ENCODE data around the gene ZFAND2B. TPM values are rescaled to one million over a fixed set of nuclear protein-coding genes. Genes with fewer than 3 reads are reported as not detected.

Gene ZFAND2B
- total RNA-seq, 2 donors from 2014 or later = 65.5 to 74.6 TPM

DNA sequence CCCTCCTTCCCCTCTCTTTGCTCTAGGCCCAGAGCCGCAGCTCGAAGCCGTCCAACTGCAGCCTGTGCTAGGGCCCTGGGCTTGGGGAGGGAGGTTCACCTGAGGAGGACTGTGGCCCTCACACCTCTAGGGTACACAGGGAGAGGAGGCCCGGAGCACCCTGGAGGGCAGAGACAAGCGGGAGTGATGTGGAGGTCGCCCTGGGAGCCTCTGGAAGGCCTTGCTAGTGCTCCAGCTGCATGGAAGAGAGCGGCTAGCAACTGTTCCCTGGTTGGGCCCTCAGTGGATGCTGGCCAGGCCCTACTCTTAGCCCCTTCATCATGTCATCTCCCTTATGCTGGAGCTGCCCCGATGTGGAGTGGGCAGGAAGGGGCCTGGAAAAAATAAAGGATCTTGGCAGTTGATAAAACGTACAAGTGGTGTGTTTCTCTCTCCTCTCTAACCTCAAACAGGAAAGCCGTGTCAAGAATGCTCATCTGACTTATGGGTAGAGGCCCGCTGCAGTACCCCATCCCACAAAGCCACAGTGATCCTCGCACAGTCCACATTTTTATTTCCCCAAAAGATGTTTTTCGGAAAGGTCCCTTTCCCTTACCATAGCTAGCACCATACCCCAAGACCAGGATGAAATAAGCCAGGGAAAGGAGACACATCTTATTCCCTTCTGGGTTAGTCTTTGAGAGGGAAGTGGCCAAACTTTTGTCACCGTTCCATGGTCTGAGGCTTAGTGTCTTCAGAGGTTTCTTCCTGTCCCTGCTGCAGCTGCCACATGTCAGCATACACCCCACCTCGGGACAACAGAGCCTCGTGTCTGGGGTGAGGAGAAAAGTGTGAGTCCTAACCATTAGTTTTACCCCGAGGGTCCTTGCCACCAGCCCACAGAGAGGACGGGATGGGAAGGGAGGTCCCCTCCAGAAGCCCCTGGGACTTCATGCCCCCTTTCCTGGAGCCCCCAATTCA lies 2.9 kb downstream of the ZFAND2B start:
- H3K36me3 ChIP-seq = no peaks in the 10 kb centered on the region
- H3K27ac ChIP-seq = no peak overlapping the region
- no peak overlapping the region for H3K9ac ChIP-seq (ENCODE audit: low read depth in 2 of 2, low read length in 2 of 2)

DNA sequence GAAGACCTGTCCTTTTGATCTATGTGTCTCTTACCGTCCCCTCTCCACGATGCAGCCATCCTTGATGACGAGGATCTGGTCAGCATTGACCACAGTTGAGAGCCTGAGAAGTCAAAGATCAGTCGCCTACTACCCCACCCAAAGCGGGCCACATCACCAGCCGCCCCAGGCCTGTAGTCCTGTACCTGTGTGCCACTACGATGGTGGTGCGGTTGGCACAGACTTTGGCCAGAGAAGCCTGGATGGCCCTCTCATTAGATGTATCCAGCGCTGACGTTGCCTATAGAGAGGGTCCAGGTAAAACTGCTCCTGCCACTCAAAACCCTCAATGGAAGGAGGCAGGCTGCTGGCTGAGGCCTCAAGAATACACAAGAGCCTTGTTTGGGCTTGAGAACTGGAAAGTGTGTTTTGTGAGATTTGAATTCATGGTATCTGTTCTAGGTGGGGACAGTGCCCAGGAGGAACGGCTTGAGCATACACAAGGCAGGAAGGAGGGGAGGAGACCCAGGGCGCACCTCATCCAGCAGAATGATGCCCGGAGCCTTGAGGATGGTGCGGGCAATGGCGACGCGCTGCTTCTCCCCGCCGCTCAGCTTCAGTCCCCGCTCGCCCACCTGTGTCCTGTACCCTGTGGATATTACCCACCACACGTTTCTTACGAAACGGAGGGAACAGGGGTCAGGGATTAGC lies 3.8 kb downstream of the ZFAND2B start:
- H3K9me3 ChIP-seq = no peaks in the 10 kb centered on the region
- no peak overlapping the region for H3K4me3 ChIP-seq
- H3K36me3 ChIP-seq = no peaks in the 10 kb centered on the region
- no peak overlapping the region for H3K9ac ChIP-seq (ENCODE audit: low read depth in 2 of 2, low read length in 2 of 2)
- no peaks in the 10 kb centered on the region for H3K4me1 ChIP-seq
- no peaks in the 10 kb centered on the region for H3K27me3 ChIP-seq
- intact Hi-C loops (cut with DNase I) = no loop called here
- H3K27ac ChIP-seq = no peak overlapping the region
- peak; percentile 16 for DNase-seq
- TF ChIP-seq, protein P1, sequence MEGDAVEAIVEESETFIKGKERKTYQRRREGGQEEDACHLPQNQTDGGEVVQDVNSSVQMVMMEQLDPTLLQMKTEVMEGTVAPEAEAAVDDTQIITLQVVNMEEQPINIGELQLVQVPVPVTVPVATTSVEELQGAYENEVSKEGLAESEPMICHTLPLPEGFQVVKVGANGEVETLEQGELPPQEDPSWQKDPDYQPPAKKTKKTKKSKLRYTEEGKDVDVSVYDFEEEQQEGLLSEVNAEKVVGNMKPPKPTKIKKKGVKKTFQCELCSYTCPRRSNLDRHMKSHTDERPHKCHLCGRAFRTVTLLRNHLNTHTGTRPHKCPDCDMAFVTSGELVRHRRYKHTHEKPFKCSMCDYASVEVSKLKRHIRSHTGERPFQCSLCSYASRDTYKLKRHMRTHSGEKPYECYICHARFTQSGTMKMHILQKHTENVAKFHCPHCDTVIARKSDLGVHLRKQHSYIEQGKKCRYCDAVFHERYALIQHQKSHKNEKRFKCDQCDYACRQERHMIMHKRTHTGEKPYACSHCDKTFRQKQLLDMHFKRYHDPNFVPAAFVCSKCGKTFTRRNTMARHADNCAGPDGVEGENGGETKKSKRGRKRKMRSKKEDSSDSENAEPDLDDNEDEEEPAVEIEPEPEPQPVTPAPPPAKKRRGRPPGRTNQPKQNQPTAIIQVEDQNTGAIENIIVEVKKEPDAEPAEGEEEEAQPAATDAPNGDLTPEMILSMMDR (IDR thresholded peaks at IDR 0.05) = no peak

More for the DNA sequence above, 2.9 kb downstream of the ZFAND2B start:
- H3K27me3 ChIP-seq = no peaks in the 10 kb centered on the region
- no peak overlapping the region for H3K4me3 ChIP-seq
- H3K4me1 ChIP-seq = no peaks in the 10 kb centered on the region
- H3K9me3 ChIP-seq = no peaks in the 10 kb centered on the region
- no peak for DNase-seq
- TF ChIP-seq, protein P1 (IDR thresholded peaks at IDR 0.05) = no peak
- intact Hi-C loops (cut with DNase I) = no loop called here

DNA sequence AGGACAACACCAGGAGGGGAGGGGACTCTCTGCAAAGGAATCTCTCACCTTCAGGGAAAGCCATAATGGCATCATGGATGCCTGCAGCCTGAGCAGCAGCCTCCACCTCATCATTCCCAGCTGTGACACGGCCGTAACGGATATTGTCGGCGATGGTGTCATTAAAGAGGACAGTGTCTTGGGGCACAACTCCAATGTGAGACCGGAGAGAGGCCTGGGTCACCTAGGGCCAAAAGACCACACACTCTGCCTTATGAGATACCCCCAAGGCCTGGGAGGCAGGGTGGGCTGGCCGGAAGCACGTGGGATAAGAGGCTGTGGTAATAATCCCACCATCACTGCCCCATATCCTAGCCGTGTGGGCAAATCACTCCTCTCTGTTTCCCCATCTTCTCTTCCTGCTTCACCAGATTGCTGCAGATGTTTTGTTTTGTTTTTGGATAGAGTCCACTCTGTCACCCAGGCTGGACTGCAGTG lies 4.3 kb downstream of the ZFAND2B start:
- no peaks in the 10 kb centered on the region for H3K36me3 ChIP-seq
- no peak overlapping the region for H3K27ac ChIP-seq
- no peak for DNase-seq
- TF ChIP-seq, protein P1 (IDR thresholded peaks at IDR 0.05) = no peak
- no peaks in the 10 kb centered on the region for H3K4me1 ChIP-seq
- intact Hi-C loops (cut with DNase I) = no loop called here
- H3K4me3 ChIP-seq = no peak overlapping the region
- H3K9me3 ChIP-seq = no peaks in the 10 kb centered on the region
- H3K9ac ChIP-seq (ENCODE audit: low read depth in 2 of 2, low read length in 2 of 2) = no peak overlapping the region
- no peaks in the 10 kb centered on the region for H3K27me3 ChIP-seq

DNA sequence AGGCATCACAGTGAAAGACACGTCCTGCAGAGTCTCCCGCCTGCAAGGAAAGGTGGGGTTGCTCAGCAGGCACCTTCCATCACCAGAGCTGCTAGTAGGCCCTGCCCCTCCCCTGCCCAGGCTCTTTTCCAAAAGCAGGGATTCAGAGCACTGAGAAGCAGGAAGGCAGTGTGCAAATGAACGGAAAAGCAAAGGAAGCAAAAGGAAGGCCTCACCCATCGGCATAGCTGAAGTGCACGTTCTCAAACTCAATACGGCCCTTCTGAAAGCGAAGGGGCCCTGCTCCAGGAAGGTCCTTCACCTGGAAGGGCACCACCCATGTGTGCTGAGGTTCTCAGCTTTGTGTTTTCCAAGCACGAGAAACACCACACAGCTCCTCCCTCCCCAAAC lies 6.4 kb downstream of the ZFAND2B start:
- intact Hi-C loops (cut with DNase I) = no loop called here
- TF ChIP-seq, protein P1 (IDR thresholded peaks at IDR 0.05) = no peak
- H3K36me3 ChIP-seq = no peaks in the 10 kb centered on the region

DNA sequence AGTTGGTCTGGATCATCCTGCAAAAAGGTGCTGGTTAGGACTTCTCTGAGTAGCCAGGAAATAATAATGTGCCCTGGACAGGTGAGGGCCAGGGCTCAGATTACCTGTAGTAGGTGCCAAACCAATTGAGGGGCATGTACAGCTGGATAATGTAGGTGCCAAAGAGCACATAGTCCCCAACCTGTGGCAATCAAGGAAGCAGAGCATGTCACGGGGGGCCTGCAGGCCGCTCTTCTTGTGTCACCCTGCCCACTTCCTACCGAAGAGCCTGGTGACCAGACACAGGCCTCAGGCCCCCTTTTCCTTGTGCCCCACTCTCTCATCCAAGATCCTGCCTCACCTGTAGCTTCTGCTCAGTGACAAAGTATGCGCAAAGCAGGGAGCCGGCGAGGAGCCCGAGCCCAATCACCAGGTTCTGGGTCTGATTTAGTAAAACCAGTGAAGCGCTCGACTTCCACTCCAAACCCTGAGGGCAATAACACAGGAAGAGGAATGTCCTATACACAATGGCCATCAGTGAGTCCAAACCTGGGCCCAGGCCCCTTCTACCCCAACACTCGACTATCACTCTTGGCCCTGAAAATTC lies 7.0 kb downstream of the ZFAND2B start:
- TF ChIP-seq, protein P1 (IDR thresholded peaks at IDR 0.05) = no peak
- Histone ChIP-seq H3K4me3 (no peak overlapping the region), H3K4me1 (no peaks in the 10 kb centered on the region), H3K9me3 (no peaks in the 10 kb centered on the region), H3K27me3 (no peaks in the 10 kb centered on the region), H3K27ac (no peak overlapping the region), H3K9ac (ENCODE audit: low read depth in 2 of 2, low read length in 2 of 2) (no peak overlapping the region), H3K36me3 (no peaks in the 10 kb centered on the region)
- no peak for DNase-seq
- intact Hi-C loops (cut with DNase I) = no loop called here

More for the DNA sequence above, 6.4 kb downstream of the ZFAND2B start:
- peak; percentile 17 for DNase-seq
- Histone ChIP-seq H3K27me3 (no peaks in the 10 kb centered on the region), H3K4me3 (no peak overlapping the region), H3K9ac (ENCODE audit: low read depth in 2 of 2, low read length in 2 of 2) (no peak overlapping the region), H3K4me1 (no peaks in the 10 kb centered on the region), H3K9me3 (no peaks in the 10 kb centered on the region), H3K27ac (no peak overlapping the region)
